ENCODE results near the gene UXT. TPM values are rescaled to one million over a fixed set of nuclear protein-coding genes. Genes with fewer than 3 reads are reported as not detected.

Gene UXT, protein sequence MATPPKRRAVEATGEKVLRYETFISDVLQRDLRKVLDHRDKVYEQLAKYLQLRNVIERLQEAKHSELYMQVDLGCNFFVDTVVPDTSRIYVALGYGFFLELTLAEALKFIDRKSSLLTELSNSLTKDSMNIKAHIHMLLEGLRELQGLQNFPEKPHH
- 77.5 TPM for total RNA-seq
- long read RNA-seq, transcript UXT-201 (7 exons, 574 nt): major isoform, 13 of 19 reads
- long read RNA-seq, partial matches to known transcripts: 1 of 19 reads
- long read RNA-seq, other reads (novel, unspliced or antisense): 2 of 19 reads

DNA sequence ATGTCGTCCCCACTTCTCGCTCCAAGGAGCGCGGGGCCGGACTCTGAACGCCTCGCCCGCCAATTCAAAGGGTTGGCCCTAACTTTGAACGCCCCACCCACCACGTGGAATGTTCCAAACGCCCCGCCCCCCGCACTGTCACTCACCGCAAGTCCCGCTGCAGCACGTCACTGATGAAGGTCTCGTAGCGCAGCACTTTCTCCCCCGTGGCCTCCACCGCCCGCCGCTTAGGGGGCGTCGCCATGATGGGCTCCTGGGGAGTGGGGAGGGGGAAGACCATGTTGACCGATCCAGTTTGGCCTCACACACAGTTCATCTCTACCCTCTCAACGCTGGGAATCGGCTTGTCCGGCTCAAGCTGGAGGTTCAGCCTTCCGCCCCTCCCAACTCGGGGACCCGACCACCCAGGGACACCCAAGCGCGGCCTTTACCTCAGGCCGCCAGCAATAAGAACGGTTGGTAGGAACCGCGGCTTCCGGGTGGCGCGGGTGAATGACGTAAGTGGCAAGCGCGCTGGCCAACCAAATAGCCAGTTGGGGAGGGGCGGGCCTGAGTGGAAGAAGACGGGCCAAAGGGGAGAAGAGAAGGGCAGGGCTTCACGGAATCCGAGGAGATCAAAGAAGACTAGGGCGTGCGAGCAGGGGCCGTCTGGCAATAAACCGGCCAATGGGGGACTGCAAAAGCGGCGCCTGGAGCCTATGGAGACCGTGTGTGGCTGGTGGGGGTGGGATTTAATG lies at the start of gene UXT:
Gene UXT, minus strand, starts transcription at position 497 of the 737 bp plus-strand sequence. Its CDS starts 253 bp downstream, at position 244.
- peaks cover 29% of the 10 kb centered on the region for H3K36me3 ChIP-seq
- intact Hi-C loops (cut with DNase I): no loop called here
- no peaks in the 10 kb centered on the region for H3K4me1 ChIP-seq
- DNase-seq (peak; percentile 95), ATAC-seq (peak; percentile 96)
- H3K4me3 ChIP-seq: peak within 1 kb of the TSS; percentile 63
- no peaks in the 10 kb centered on the region for H3K27me3 ChIP-seq
- TF ChIP-seq, protein P1, sequence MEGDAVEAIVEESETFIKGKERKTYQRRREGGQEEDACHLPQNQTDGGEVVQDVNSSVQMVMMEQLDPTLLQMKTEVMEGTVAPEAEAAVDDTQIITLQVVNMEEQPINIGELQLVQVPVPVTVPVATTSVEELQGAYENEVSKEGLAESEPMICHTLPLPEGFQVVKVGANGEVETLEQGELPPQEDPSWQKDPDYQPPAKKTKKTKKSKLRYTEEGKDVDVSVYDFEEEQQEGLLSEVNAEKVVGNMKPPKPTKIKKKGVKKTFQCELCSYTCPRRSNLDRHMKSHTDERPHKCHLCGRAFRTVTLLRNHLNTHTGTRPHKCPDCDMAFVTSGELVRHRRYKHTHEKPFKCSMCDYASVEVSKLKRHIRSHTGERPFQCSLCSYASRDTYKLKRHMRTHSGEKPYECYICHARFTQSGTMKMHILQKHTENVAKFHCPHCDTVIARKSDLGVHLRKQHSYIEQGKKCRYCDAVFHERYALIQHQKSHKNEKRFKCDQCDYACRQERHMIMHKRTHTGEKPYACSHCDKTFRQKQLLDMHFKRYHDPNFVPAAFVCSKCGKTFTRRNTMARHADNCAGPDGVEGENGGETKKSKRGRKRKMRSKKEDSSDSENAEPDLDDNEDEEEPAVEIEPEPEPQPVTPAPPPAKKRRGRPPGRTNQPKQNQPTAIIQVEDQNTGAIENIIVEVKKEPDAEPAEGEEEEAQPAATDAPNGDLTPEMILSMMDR (IDR thresholded peaks at IDR 0.05): no peak
- peak within 1 kb of the TSS; percentile 98 for H3K27ac ChIP-seq
- no peaks in the 10 kb centered on the region for H3K9me3 ChIP-seq

DNA sequence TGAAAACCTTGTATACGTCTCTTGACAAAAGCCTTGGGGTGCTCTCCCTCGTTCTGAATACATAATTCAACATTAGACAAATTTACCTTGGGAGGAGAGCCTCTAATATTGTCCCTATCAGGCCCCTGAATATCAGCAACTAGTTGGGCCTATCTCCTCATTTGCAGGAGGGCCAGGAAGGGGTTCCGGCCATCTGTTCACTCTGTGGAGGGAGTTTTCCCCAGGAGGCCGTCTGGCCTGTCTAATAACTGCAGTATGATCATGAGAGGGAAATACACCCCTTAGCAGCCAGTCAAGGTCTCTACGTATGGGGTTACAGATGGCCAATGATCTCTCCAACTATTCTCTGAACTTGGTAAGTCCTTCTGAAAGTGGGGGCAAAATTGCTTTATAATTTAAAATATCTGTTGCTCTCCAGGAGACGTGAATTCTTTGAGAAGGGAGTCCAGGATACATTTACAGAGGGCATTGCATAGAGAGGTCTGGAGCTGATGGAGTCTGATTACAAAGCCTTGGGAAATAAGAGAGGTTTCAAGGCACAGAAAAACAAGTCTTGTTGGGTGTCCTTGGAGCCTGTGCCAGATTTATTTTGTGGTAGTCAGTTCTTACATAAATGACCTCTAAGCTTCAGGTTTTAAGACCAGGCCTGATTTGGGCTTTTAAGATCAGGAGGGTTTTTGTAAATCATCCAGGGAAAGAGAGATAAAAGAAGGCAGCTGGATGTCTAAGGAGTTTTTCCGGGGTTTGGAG lies 48.2 kb upstream of the UXT start:
- TF ChIP-seq, protein P1 (IDR thresholded peaks at IDR 0.05): no peak
- H3K4me3 ChIP-seq: no peak overlapping the region
- no peaks in the 10 kb centered on the region for H3K9me3 ChIP-seq
- ATAC-seq: no peak
- intact Hi-C loops (cut with DNase I): no loop called here
- H3K27ac ChIP-seq: no peak overlapping the region
- no peaks in the 10 kb centered on the region for H3K36me3 ChIP-seq
- H3K27me3 ChIP-seq: no peaks in the 10 kb centered on the region
- DNase-seq: no peak
- H3K4me1 ChIP-seq: no peaks in the 10 kb centered on the region

DNA sequence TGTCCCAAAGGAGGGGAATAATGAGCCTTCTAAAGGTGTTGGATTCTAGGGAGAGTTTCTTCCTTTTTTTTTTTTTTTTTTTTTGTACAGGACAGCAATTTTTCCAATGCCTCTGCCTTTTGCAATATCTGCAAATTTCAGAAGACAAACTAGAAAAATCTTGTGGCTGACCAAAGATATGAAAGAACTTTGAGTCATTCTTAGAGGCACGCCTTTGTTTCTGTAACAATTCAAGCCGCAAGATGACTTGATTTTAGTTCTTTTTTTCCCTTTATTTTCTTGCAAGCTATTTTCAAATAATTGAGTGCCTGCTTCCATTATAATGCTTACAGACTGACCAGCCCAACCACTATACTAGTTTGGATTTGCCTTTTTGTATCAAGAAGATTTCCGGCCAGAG lies 47.6 kb upstream of the UXT start:
- Histone ChIP-seq H3K36me3 (no peaks in the 10 kb centered on the region), H3K4me1 (no peaks in the 10 kb centered on the region), H3K9me3 (no peaks in the 10 kb centered on the region), H3K27me3 (no peaks in the 10 kb centered on the region), H3K4me3 (no peak overlapping the region), H3K27ac (no peak overlapping the region)
- ATAC-seq (no peak), DNase-seq (no peak)
- intact Hi-C loops (cut with DNase I): no loop called here
- TF ChIP-seq, protein P1 (IDR thresholded peaks at IDR 0.05): no peak

DNA sequence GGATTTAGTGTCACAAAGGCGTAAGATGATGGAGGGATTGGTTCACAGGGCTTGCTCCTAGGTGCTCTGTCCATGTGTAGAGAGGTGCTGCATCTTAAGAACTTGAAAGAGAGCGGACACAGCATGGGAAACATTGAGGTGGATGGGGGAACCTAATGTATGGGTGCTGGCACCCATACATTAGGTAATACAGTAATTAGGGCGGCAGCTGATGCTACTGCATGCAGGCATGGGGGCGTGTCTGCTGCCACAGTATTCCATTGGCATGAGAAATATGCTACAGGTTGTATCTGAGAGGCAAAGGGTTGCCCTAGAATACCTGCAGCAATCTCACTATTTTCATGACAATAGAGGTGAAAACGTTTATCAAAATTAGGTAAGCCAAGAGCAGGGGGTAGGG lies 45.8 kb upstream of the UXT start:
- intact Hi-C loops (cut with DNase I): no loop called here
- Histone ChIP-seq H3K36me3 (no peaks in the 10 kb centered on the region), H3K27ac (no peak overlapping the region), H3K4me3 (no peak overlapping the region), H3K27me3 (no peaks in the 10 kb centered on the region), H3K4me1 (no peaks in the 10 kb centered on the region), H3K9me3 (no peaks in the 10 kb centered on the region)
- no peak for DNase-seq
- TF ChIP-seq, protein P1 (IDR thresholded peaks at IDR 0.05): no peak
- ATAC-seq: no peak

DNA sequence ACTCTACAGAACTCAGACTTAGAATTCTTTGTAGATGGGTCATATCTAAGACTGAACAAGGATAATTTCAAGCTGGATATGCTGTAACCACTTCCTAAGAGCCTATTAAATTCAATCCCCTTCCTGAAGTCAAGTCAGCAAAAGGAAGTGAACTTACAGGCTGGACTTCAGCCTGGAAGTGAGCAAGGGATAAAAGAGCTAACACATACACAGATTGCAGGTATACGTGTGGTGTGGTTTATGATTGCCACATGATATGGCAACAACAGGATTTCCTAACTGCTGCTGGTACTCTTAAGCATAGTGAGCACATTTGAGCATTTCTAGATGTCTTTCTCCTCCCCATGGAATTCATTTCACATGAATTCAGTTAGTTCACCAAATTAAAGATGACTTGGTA lies 38.2 kb upstream of the UXT start:
- Histone ChIP-seq H3K36me3 (no peaks in the 10 kb centered on the region), H3K27me3 (no peaks in the 10 kb centered on the region), H3K9me3 (no peaks in the 10 kb centered on the region), H3K4me3 (no peak overlapping the region), H3K4me1 (no peaks in the 10 kb centered on the region), H3K27ac (no peak overlapping the region)
- ATAC-seq: no peak
- no peak for DNase-seq
- intact Hi-C loops (cut with DNase I): no loop called here
- TF ChIP-seq, protein P1 (IDR thresholded peaks at IDR 0.05): no peak

Measured in upper lobe of right lung (tissue), 1 donor.